ENCODE results near the gene NR2F6. TPM values are rescaled to one million over a fixed set of nuclear protein-coding genes. Genes with fewer than 3 reads are reported as not detected.
A peak's percentile ranks its signal among the peaks of the same experiment; 100 is the strongest.

Gene NR2F6
- total RNA-seq, 1 donor from 2014 or later = 72.8 TPM

DNA sequence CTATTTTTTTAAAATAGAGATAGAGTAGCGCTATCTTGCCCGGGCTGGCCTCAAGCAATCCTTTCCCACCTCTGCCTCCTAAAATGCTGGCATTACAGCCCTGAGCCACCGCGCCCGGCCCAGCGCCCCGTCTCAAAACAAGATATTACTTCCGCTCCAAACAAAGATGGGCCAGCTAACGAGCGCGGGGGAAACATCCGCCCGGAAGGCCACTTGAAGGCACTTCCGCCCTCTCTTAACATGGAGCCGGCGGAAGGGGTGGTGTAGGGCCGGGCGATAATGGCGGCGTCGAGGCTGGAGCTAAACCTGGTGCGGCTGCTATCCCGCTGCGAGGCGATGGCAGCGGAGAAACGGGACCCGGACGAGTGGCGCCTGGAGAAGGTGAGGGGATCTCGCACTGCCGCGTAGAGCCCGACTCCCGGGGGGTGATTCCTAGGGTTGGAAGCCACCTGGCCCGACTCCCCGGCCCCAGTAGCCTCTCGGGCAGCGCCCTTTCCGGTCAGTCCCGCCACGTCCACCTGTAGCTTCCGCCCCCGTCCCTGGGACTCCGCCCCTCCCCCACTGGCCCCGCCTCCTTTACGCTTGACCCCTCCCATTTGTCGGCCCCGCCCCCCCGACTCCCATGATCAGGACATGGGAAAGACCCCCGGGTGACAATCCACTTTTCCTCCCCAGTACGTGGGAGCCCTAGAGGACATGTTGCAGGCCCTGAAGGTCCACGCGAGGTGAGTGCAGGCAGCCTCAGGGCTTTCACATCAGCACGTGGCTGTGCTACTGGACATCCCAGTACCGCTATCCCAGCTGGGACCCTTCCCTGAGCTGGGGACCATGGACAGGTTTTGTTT is 30.4 kb downstream of the NR2F6 start, which contains the start of gene USE1:
Gene USE1, plus strand, starts transcription at position 231 of the 845 bp plus-strand sequence. Its CDS starts 49 bp downstream, at position 280.
- peak within 1 kb of the TSS; percentile 94 for H3K9ac ChIP-seq (ENCODE audit: low read length)
- peaks cover 8% of the 10 kb centered on the region for H3K79me2 ChIP-seq (ENCODE audit: insufficient read depth, low read length)
- peaks cover 9% of the 10 kb centered on the region for H3K36me3 ChIP-seq (ENCODE audit: insufficient read depth, low read length)
- TF ChIP-seq, protein P1, sequence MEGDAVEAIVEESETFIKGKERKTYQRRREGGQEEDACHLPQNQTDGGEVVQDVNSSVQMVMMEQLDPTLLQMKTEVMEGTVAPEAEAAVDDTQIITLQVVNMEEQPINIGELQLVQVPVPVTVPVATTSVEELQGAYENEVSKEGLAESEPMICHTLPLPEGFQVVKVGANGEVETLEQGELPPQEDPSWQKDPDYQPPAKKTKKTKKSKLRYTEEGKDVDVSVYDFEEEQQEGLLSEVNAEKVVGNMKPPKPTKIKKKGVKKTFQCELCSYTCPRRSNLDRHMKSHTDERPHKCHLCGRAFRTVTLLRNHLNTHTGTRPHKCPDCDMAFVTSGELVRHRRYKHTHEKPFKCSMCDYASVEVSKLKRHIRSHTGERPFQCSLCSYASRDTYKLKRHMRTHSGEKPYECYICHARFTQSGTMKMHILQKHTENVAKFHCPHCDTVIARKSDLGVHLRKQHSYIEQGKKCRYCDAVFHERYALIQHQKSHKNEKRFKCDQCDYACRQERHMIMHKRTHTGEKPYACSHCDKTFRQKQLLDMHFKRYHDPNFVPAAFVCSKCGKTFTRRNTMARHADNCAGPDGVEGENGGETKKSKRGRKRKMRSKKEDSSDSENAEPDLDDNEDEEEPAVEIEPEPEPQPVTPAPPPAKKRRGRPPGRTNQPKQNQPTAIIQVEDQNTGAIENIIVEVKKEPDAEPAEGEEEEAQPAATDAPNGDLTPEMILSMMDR (IDR thresholded peaks at IDR 0.05; ENCODE audit: insufficient read depth, low read depth, low read length) = no peak
- no peak for TF ChIP-seq EZH2 (IDR thresholded peaks at IDR 0.05; ENCODE audit: insufficient read depth, low read length)
- DNase-seq (ENCODE audit: low read depth) = peak; percentile 86
- Mint-ChIP-seq H3K4me3 (ENCODE audit: unreplicated experiment) (peak within 1 kb of the TSS; percentile 87), H3K4me1 (ENCODE audit: low read depth, unreplicated experiment) (peaks cover 6% of the 10 kb centered on the region), H3K9me3 (ENCODE audit: unreplicated experiment) (no peaks in the 10 kb centered on the region), H3K27me3 (ENCODE audit: low read depth, unreplicated experiment) (no peaks in the 10 kb centered on the region), H3K36me3 (ENCODE audit: low read depth, unreplicated experiment) (peaks cover 25% of the 10 kb centered on the region), H3K27ac (ENCODE audit: unreplicated experiment) (peak within 1 kb of the TSS; percentile 93)
- H3K4me2 ChIP-seq (ENCODE audit: low read length) = peak within 1 kb of the TSS; percentile 82
- H3K9me3 ChIP-seq (ENCODE audit: insufficient read depth, low read depth, low read length) = no peaks in the 10 kb centered on the region
- H2AFZ ChIP-seq (ENCODE audit: low read depth, low read length) = peak within 1 kb of the TSS; percentile 90
- H3K27me3 ChIP-seq (ENCODE audit: insufficient read depth, low read length) = no peaks in the 10 kb centered on the region
- H3K4me1 ChIP-seq (ENCODE audit: insufficient read depth, low read length) = peaks cover 14% of the 10 kb centered on the region
- H3K4me3 ChIP-seq (ENCODE audit: insufficient read depth, low read depth, low read length) = peak within 1 kb of the TSS; percentile 70
- no peaks in the 10 kb centered on the region for H4K20me1 ChIP-seq (ENCODE audit: insufficient read depth, low read length)
- FAIRE-seq = no peak
- H3K27ac ChIP-seq (ENCODE audit: low read depth, low read length) = peak within 1 kb of the TSS; percentile 94

DNA sequence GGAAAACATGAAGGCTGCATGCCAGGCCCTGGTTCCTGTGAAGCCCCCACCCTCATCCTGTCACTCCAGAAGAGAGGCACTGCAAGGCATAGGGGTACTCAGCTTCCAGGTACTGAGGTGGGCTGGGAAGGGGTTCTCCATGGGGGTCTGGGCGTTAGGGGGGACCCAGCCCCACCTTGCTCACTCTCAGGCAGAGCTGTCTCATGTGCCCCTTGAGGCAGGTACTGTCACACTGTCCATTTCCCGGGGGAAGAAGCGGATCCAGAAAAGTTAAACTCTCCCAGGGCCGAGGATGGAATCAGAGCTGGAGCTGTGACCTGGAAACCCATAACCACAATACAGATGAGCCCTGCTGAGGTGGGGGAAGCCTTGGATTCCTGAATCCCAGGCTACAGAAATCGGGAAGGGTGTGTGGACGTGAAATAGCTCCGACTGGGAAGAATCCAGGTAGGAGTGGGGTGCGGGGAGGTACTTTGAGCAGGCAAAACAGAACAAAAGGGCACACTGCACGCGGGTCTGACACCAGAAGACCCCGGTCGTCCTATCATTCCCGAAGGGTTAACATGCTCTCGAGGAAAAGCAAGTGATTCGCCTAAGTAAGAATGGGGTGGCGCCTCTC is 31.1 kb downstream of the NR2F6 start:
- peak overlapping the region; percentile 94 for H3K27ac ChIP-seq (ENCODE audit: low read depth, low read length)
- peak overlapping the region; percentile 93 for H3K27ac Mint-ChIP-seq (ENCODE audit: unreplicated experiment)
- H4K20me1 ChIP-seq (ENCODE audit: insufficient read depth, low read length) = no peaks in the 10 kb centered on the region
- H3K36me3 ChIP-seq (ENCODE audit: insufficient read depth, low read length) = peaks cover 13% of the 10 kb centered on the region
- H3K4me3 ChIP-seq (ENCODE audit: insufficient read depth, low read depth, low read length) = peak overlapping the region; percentile 70
- no peaks in the 10 kb centered on the region for H3K27me3 ChIP-seq (ENCODE audit: insufficient read depth, low read length)
- H2AFZ ChIP-seq (ENCODE audit: low read depth, low read length) = peak overlapping the region; percentile 90
- H3K4me3 Mint-ChIP-seq (ENCODE audit: unreplicated experiment) = peak overlapping the region; percentile 87
- TF ChIP-seq EZH2 (IDR thresholded peaks at IDR 0.05; ENCODE audit: insufficient read depth, low read length) = no peak
- TF ChIP-seq, protein P1 (IDR thresholded peaks at IDR 0.05; ENCODE audit: insufficient read depth, low read depth, low read length) = no peak
- H3K9ac ChIP-seq (ENCODE audit: low read length) = peak overlapping the region; percentile 94
- H3K79me2 ChIP-seq (ENCODE audit: insufficient read depth, low read length) = peaks cover 8% of the 10 kb centered on the region
- no peaks in the 10 kb centered on the region for H3K27me3 Mint-ChIP-seq (ENCODE audit: low read depth, unreplicated experiment)
- DNase-seq (ENCODE audit: low read depth) (no peak), FAIRE-seq (no peak)
- H3K4me1 Mint-ChIP-seq (ENCODE audit: low read depth, unreplicated experiment) = peaks cover 4% of the 10 kb centered on the region
- H3K9me3 ChIP-seq (ENCODE audit: insufficient read depth, low read depth, low read length) = no peaks in the 10 kb centered on the region
- peaks cover 22% of the 10 kb centered on the region for H3K36me3 Mint-ChIP-seq (ENCODE audit: low read depth, unreplicated experiment)
- peaks cover 15% of the 10 kb centered on the region for H3K4me1 ChIP-seq (ENCODE audit: insufficient read depth, low read length)
- H3K4me2 ChIP-seq (ENCODE audit: low read length) = peak overlapping the region; percentile 82
- no peaks in the 10 kb centered on the region for H3K9me3 Mint-ChIP-seq (ENCODE audit: unreplicated experiment)

Data from astrocyte (in vitro differentiated cells and primary cell).